ENCODE results near the gene ENPP7. TPM values are rescaled to one million over a fixed set of nuclear protein-coding genes. Genes with fewer than 3 reads are reported as not detected.
"Not testable (repeated sequence)": the region's sequence is repeated elsewhere in the genome, so short reads cannot be mapped to it uniquely, and the experiment has no call there.

Gene ENPP7
- total RNA-seq, 1 experiment from 2014 or later: not detected

- Histone ChIP-seq H3K4me1 (peaks cover 9% of the 10 kb centered on the region), H3K36me3 (no peaks in the 10 kb centered on the region), H3K9me3 (replicated peaks) (no peaks in the 10 kb centered on the region), H3K27ac (no peak overlapping the region), H3K27me3 (peaks cover 19% of the 10 kb centered on the region), H3K4me3 (no peak overlapping the region)
- DNase-seq: no peak
These were observed 31.3 kb downstream of the ENPP7 start for GRCh38 chr17:79761894-79762589.

DNA sequence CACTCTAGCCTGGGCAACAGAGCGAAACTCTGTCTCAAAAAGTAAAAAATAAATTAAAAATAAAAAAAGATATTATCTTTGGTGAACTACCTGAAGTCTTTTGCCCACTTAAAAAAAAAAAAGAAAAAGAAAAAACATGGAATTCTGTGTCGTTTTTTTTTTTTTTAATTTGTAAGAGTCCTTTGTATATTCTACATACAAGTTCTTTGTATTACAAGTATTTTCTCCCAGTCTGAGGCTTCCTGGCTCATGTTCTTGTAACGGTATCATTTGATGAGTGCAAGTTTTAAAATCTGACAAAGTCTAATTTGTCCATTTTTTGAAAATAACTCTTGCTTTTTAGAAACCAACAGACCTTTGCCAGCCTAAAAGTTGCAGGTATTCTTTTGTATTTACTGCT is 35.0 kb downstream of the ENPP7 start:
- Histone ChIP-seq H3K4me1 (no peaks in the 10 kb centered on the region; the same call in 1 of the 2 replicates), H3K36me3 (no peaks in the 10 kb centered on the region), H3K27ac (no peak overlapping the region), H3K9me3 (replicated peaks) (no peaks in the 10 kb centered on the region), H3K4me3 (no peak overlapping the region), H3K27me3 (peaks cover 24% of the 10 kb centered on the region)
- DNase-seq: no peak

DNA sequence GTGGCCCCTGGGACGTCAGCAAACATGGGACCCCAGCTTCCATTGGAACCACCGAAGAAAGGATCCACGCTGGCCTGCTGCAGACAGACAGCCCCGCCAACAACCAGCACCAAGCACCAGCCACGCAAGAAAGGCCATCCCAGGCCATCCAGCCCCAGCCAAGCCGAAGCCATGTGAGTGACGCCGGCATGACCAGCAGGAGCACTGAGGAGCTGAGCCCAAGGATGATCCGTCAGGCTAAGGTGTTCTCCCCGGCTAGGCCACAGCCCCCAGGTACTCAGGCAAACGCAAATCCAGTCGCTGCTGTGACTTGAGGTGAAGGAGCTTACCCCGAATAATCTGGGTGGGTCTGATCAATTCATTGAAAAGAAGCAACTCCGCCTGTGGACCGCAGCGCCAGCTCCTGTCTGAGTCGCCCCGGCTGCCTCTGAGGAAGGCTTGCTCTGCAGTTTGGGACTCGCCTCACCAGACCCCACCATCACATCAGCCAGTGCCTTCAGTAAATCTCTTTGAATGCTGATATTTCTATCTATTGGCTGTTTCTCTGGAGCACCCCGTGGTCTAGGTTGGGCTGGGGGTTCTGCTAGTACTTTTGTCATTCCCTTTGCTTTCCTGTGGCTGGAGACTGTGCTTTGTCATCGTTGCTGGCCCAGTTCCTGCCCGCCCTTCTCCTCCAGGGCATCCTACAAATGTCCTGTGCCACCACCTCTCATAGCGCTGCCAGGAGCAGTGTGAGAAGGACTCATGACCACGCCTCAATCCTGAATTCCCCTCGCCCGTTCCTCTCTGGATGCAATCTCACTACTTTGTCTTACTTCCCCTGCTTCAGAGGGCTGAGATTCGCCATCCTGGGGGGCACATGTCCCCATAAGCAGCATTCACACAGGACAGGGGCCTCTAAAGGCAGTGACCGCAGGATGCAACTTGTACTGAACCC is 39.1 kb downstream of the ENPP7 start:
- no peak overlapping the region for H3K4me3 ChIP-seq
- no peak for DNase-seq
- H3K27ac ChIP-seq: no peak overlapping the region
- no peaks in the 10 kb centered on the region for H3K4me1 ChIP-seq
- H3K9me3 ChIP-seq (replicated peaks): no peaks in the 10 kb centered on the region
- peaks cover 36% of the 10 kb centered on the region for H3K27me3 ChIP-seq
- H3K36me3 ChIP-seq: no peaks in the 10 kb centered on the region

GRCh38 chr17:79771276-79771675 is 40.5 kb downstream of the ENPP7 start:
- DNase-seq: no peak

GRCh38 chr17:79772726-79773125 is 42.0 kb downstream of the ENPP7 start:
- H3K4me3 ChIP-seq; H3K9me3 ChIP-seq (replicated peaks); H3K4me1 ChIP-seq; H3K36me3 ChIP-seq; H3K27ac ChIP-seq; DNase-seq: not testable (repeated sequence)
- H3K27me3 ChIP-seq: peaks cover 44% of the 10 kb centered on the region

More at GRCh38 chr17:79771276-79771675, 40.5 kb downstream of the ENPP7 start:
- peaks cover 44% of the 10 kb centered on the region for H3K27me3 ChIP-seq
- H3K9me3 ChIP-seq (replicated peaks): no peaks in the 10 kb centered on the region
- H3K4me3 ChIP-seq: no peak overlapping the region
- peaks cover 3% of the 10 kb centered on the region for H3K4me1 ChIP-seq
- H3K27ac ChIP-seq: no peak overlapping the region
- H3K36me3 ChIP-seq: no peaks in the 10 kb centered on the region

DNA sequence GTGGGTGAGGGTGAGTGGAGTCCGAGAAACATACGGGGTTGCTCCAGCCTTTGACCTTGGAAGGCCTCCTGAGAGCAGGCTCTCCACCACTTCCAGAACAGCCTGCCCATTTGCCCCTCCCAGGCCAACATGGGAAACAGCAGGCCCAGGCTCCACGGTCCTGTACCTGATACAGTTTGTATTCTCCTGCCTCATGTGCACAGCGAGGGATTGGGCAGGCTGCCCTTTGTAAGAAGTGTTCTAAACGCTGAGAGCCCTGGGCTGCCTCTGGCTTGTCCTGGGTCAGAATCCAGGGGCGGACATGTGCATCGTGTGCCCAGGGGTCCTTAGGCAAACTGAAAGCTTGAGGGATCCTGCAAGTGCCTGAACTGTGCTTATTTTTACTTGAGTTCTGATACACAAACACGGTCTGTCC is 43.8 kb downstream of the ENPP7 start:
- Histone ChIP-seq H3K36me3 (peaks cover 2% of the 10 kb centered on the region), H3K4me3 (no peak overlapping the region), H3K9me3 (replicated peaks) (no peaks in the 10 kb centered on the region), H3K4me1 (peaks cover 11% of the 10 kb centered on the region), H3K27me3 (peaks cover 39% of the 10 kb centered on the region), H3K27ac (no peak overlapping the region)
- no peak for DNase-seq

- H3K27ac ChIP-seq: no peak overlapping the region
- H3K27me3 ChIP-seq: peaks cover 36% of the 10 kb centered on the region
- no peak for DNase-seq
These were observed 44.9 kb downstream of the ENPP7 start for GRCh38 chr17:79775632-79776031.

DNA sequence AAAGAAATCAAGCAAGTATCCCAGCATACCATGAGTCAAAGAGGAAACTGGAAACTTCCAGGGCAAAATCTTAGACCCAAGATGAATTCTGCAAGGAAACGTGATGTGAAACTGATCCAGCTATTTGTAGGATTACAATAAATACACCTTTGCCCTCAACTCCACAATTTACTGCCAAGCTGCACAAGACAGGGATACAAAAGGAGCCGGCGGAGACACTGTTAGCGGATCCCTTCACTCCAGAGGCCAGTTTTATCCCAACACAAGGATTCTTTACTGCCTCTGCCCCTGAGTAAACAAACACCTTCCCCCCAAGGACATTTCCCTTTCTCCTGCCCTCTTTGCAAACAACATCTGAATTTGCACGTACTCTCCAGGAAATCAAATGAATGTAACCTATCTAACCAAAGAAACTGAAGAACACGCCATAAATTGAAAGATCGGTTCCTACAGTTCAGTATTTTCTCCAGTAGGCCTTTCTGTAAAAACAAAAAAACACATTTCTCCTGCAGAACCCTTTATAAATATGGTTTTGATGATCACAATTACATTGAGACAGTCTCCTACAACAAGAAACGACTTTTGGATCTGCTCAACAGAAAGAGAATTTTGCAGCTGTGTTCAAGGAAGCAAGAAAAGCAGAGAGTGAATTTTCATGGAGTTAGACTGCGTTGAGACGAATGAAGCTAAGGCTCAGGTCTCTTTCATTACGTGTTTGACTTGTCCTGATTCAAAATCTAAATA is 45.8 kb downstream of the ENPP7 start:
- peak in 1 of 2 experiments; percentile 44 for DNase-seq
- Histone ChIP-seq H3K27ac (no peak overlapping the region; the same call in 1 of the 2 replicates), H3K27me3 (peaks cover 32% of the 10 kb centered on the region), H3K9me3 (replicated peaks) (no peaks in the 10 kb centered on the region), H3K36me3 (peaks cover 22% of the 10 kb centered on the region), H3K4me3 (peak overlapping the region; percentile 62), H3K4me1 (peaks cover 11% of the 10 kb centered on the region)

More at GRCh38 chr17:79775632-79776031, 44.9 kb downstream of the ENPP7 start:
- Histone ChIP-seq H3K4me1 (peaks cover 11% of the 10 kb centered on the region), H3K4me3 (no peak overlapping the region), H3K36me3 (peaks cover 13% of the 10 kb centered on the region), H3K9me3 (replicated peaks) (no peaks in the 10 kb centered on the region)

DNA sequence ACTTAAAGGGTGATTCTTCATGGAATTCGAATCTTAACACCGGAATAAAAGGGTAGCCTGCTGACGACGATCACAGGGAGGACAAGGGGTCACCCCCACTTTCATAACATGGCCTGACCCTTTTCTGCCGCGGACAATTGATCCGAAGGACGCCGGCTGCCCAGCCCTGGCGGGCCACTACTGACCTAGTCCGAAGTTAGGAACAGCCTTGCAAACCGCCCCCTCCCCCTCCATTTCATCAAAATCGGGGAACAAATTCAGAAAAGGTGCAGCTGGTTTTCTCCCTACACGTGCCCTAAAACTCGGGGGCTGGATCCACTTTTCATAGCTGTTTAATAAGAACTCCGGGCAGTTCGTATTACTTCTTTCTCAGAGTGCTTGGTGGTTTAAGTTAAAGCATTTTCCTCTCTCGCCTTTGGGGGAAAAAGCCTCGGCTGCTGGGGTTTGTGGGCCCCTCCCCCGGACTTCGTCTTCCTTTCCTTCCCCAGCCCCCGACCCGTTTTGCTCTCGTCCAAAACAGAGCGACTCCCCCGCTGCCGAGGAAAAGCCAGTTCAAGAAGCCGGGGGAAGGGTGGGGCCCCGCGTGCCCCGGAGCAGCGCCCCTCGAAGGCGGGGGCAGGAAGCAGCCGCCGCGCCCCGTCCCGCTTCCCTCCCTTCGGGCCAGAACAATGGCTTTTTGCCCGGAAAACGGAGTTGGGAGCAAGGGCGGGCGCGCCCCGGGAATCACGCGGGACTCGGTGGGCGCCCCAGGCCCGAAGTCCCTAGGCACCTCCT is 46.6 kb downstream of the ENPP7 start:
- Histone ChIP-seq H3K27me3 (peaks cover 26% of the 10 kb centered on the region), H3K4me1 (peaks cover 11% of the 10 kb centered on the region)

GRCh38 chr17:79777894-79778503 is 47.3 kb downstream of the ENPP7 start, which contains the start of gene CBX2:
TSS of gene CBX2 (plus strand) at chr17:79778148. CDS start at chr17:79778236, 88 bp downstream.
- Histone ChIP-seq H3K9me3 (replicated peaks) (no peaks in the 10 kb centered on the region), H3K27me3 (peaks cover 19% of the 10 kb centered on the region), H3K27ac (peak within 1 kb of the TSS; percentile 71), H3K4me3 (peak within 1 kb of the TSS; percentile 99), H3K36me3 (peaks cover 36% of the 10 kb centered on the region), H3K4me1 (peaks cover 11% of the 10 kb centered on the region)
- DNase-seq: peak; percentile 77 to 91

More for the DNA sequence above, 46.6 kb downstream of the ENPP7 start:
- H3K4me3 ChIP-seq: peak overlapping the region; percentile 62
- H3K9me3 ChIP-seq (replicated peaks): no peaks in the 10 kb centered on the region
- peak overlapping the region; percentile 71 for H3K27ac ChIP-seq
- DNase-seq: peak; percentile 89 to 90
- H3K36me3 ChIP-seq: peaks cover 29% of the 10 kb centered on the region

GRCh38 chr17:79778504-79779083 is 47.9 kb downstream of the ENPP7 start:
- H3K4me1 ChIP-seq: peaks cover 11% of the 10 kb centered on the region
- H3K27me3 ChIP-seq: peaks cover 16% of the 10 kb centered on the region
- H3K27ac ChIP-seq: peak overlapping the region; percentile 62; the same call in 1 of the 2 replicates
- H3K4me3 ChIP-seq: peak overlapping the region; percentile 99
- DNase-seq: peak; percentile 76 to 77
- peaks cover 40% of the 10 kb centered on the region for H3K36me3 ChIP-seq
- H3K9me3 ChIP-seq (replicated peaks): no peaks in the 10 kb centered on the region

DNA sequence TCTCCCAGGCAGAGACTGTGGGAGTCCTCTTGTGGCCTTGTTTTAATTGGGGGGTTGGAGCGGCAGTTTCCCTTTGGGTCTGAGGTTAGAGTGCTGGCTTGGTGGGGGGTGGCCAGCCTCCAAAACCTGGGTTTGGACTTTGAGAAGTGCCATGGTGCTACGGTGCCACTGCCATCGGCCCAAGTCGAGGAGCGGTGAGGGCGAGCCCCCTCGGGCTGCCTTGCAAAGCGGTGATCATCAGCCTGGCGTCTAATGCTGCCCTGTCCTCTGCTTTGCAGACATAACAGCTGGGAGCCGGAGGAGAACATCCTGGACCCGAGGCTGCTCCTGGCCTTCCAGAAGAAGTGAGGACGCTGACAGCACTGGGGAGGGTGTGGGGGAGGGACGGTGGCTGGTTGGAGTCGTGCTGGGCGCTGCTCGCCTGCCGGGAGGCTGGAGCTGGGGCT is 48.4 kb downstream of the ENPP7 start:
- H3K4me3 ChIP-seq: peak overlapping the region; percentile 99
- DNase-seq: no peak
- H3K9me3 ChIP-seq (replicated peaks): no peaks in the 10 kb centered on the region
- H3K4me1 ChIP-seq: peaks cover 11% of the 10 kb centered on the region
- H3K27ac ChIP-seq: peak overlapping the region; percentile 62; the same call in 1 of the 2 replicates
- peaks cover 45% of the 10 kb centered on the region for H3K36me3 ChIP-seq
- peaks cover 12% of the 10 kb centered on the region for H3K27me3 ChIP-seq
